HFFc6 (cell line): ENCODE measurements around the gene PPM1A. TPM values are rescaled to one million over a fixed set of nuclear protein-coding genes. Genes with fewer than 3 reads are reported as not detected.

Source experiments
- DNase-seq: peaks from one replicate; pipeline ENCODE4 v3.0.0-alpha.2; 2018
- H3K27ac Mint-ChIP-seq: 2 replicates; pipeline ENCODE4 v1.8.0; 2020; ENCODE audit warnings: mild to moderate bottlenecking, mixed read lengths
- H3K27me3 Mint-ChIP-seq: 2 replicates; pipeline ENCODE4 v1.8.0; 2021; ENCODE audit warnings: mild to moderate bottlenecking, moderate library complexity, mixed read lengths; ENCODE audit not compliant: insufficient read depth
- H3K36me3 Mint-ChIP-seq: 2 replicates; pipeline ENCODE4 v1.8.0; 2021; ENCODE audit warnings: low read depth, mixed read lengths
- H3K4me1 Mint-ChIP-seq: 2 replicates; pipeline ENCODE4 v1.8.0; 2020; ENCODE audit warnings: low read depth, mixed read lengths
- H3K4me3 Mint-ChIP-seq: 2 replicates; pipeline ENCODE4 v1.8.0; 2020; ENCODE audit warnings: mild to moderate bottlenecking, moderate library complexity, mixed read lengths
- H3K9me3 Mint-ChIP-seq: 2 replicates; pipeline ENCODE4 v1.8.0; 2020; ENCODE audit warnings: mild to moderate bottlenecking, mixed read lengths
- CTCF ChIP-seq: fragments of 200-600 bp; sonication (generic); IDR thresholded peaks from 2 replicates; pipeline ENCODE4 v1.5.0; 2021; ENCODE audit warnings: antibody characterized with exemption, mild to moderate bottlenecking
- total RNA-seq, 6 experiments: library from RNA; stranded (reverse); fragmentation: NEBNext Ultra II Directional; extraction: Animal tissue kit (Norgen Biotek cat#: 25700); gene quantifications; 2 replicates in 1 of 6; 3 replicates in 5 of 6; pipeline ENCODE4 v1.2.3, GENCODE V29; 2021

Gene PPM1A
- total RNA-seq, 6 experiments from 2014 or later = 35.2 to 38.0 (median 36.5) TPM

GRCh38 chr14:60206837-60207533, 42.0 kb upstream of the PPM1A start:
- Mint-ChIP-seq H3K4me1 (no peaks in the 10 kb centered on the region), H3K27me3 (peaks cover 7% of the 10 kb centered on the region), H3K27ac (no peak overlapping the region), H3K36me3 (no peaks in the 10 kb centered on the region), H3K9me3 (no peaks in the 10 kb centered on the region), H3K4me3 (no peak overlapping the region)
- no peak for DNase-seq
- no peak for TF ChIP-seq CTCF

DNA sequence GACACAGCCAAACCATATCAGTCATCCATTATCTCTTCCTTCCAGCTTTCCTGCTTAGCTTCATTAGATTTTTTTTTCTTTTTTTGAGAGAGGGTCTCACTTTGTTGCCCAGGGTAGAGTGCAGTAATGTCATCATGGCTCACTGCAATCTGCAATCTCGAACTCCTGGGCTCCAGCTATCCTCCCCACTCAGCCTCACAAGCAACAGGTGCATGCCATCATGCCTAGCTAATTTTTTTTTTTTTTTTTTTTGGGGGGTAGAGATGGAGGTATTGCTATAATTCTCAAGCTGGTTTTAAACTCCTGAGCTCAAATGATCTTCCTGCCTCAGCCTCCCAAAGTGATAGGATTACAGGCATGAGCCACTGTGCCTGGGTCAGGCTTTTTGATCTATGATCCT, 38.3 kb upstream of the PPM1A start:
- H3K9me3 Mint-ChIP-seq = no peaks in the 10 kb centered on the region
- DNase-seq = no peak
- H3K27me3 Mint-ChIP-seq = peaks cover 11% of the 10 kb centered on the region
- no peak overlapping the region for H3K27ac Mint-ChIP-seq
- H3K4me3 Mint-ChIP-seq = no peak overlapping the region
- no peaks in the 10 kb centered on the region for H3K4me1 Mint-ChIP-seq
- no peak for TF ChIP-seq CTCF
- H3K36me3 Mint-ChIP-seq = no peaks in the 10 kb centered on the region

GRCh38 chr14:60211153-60211552, 37.9 kb upstream of the PPM1A start:
- Mint-ChIP-seq H3K4me1 (no peaks in the 10 kb centered on the region), H3K9me3 (no peaks in the 10 kb centered on the region), H3K36me3 (no peaks in the 10 kb centered on the region), H3K27ac (no peak overlapping the region), H3K27me3 (peaks cover 13% of the 10 kb centered on the region), H3K4me3 (no peak overlapping the region)
- no peak for TF ChIP-seq CTCF
- no peak for DNase-seq

DNA sequence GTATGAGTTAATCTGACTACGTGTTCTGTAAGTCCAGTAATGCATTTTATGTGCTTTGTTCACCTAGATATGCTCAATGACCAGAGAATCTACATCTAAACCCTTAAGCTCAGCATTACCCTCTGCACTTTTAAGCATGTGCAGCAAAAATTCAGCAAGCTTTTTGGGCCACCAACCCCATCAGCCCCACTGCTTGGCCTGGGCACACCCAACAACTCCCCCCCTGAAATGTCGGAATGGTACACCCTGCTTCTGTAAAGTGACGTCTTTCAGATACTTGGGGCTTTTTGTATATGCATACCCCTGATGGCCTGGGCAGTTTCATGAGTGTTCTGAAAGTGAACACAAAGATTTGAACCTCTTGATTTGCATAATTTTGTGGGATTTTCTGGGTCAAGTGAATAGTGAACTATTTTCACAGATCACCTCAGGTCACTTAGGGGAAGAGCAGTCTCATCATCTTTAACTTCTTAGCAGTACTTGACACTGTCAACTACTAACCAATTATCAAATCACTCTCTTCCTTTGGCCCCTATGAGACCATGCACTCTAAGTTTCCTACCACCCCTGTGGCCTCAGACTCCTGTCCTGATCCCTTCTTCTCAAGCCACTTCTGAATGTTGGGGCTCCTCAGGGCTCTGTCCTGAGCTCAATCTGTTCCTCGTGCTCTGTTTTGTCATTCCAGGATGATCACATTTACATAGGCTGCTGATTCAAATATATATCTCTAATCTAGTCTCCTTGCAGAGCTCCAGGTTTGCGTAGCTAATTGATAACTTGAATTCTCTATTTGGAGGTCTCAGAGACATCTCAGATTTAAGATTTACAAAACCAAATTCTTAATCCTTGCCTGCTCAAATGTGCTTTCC, 36.3 kb upstream of the PPM1A start:
- H3K36me3 Mint-ChIP-seq = no peaks in the 10 kb centered on the region
- TF ChIP-seq CTCF = no peak
- H3K4me3 Mint-ChIP-seq = no peak overlapping the region
- H3K27ac Mint-ChIP-seq = no peak overlapping the region
- H3K27me3 Mint-ChIP-seq = peaks cover 13% of the 10 kb centered on the region
- no peaks in the 10 kb centered on the region for H3K9me3 Mint-ChIP-seq
- no peak for DNase-seq
- H3K4me1 Mint-ChIP-seq = no peaks in the 10 kb centered on the region

- Mint-ChIP-seq H3K4me3 (no peak overlapping the region), H3K36me3 (no peaks in the 10 kb centered on the region), H3K27me3 (peaks cover 14% of the 10 kb centered on the region), H3K4me1 (no peaks in the 10 kb centered on the region), H3K9me3 (no peaks in the 10 kb centered on the region), H3K27ac (no peak overlapping the region)
- no peak for TF ChIP-seq CTCF
- DNase-seq = no peak
Measured at GRCh38 chr14:60214003-60214402, 35.0 kb upstream of the PPM1A start.
